ENCODE results near the gene SLC15A4. TPM values are rescaled to one million over a fixed set of nuclear protein-coding genes. Genes with fewer than 3 reads are reported as not detected.
"Not testable (repeated sequence)": the region's sequence is repeated elsewhere in the genome, so short reads cannot be mapped to it uniquely, and the experiment has no call there.

SLC15A4 gene
- total and polyA plus RNA-seq, 9 donors: 18.1 to 33.2 (median 22.6) TPM

DNA sequence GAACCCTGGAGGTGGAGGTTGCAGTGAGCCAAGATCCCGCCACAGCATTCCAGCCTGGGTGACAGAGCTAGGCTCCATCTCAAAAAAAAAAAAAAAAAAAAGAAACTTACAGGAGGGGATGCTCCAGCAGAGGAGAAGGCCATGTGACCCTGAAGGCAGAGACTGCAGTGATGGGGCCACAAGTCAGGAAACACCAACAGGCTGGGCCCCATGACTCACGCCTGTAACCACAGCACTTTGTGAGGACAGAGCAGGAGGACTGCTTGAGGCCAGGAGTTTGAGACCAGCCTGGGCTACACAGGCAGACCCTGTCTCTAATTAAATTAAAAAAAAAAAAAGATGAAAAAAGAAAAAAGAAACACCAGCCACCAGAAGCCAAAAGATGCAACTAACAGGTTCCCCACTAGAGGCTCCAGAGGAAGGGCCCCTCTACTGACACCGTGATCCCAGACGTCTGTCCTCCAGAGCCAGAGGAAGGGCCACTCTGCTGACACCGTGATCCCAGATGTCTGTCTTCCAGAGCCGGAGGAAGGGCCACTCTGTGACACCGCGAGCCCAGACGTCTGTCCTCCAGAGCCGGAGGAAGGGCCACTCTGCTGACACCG lies 20.4 kb upstream of the SLC15A4 start:
- H3K4me3 ChIP-seq: no peak overlapping the region
- no peak overlapping the region for H3K27ac ChIP-seq
- no peak for DNase-seq
- no peak for TF ChIP-seq POLR2A (IDR thresholded peaks at IDR 0.05)
- intact Hi-C loops (cut with DNase I): no loop called here
- H3K4me1 ChIP-seq (ENCODE audit: insufficient read depth): no peaks in the 10 kb centered on the region
- WGBS, 3 donors: 66 to 70% (median 67%) methylated on average over 11 of the region's 11 CpGs
- no peaks in the 10 kb centered on the region for H3K27me3 ChIP-seq
- no peaks in the 10 kb centered on the region for H3K9me3 ChIP-seq
- no peaks in the 10 kb centered on the region for H3K36me3 ChIP-seq

DNA sequence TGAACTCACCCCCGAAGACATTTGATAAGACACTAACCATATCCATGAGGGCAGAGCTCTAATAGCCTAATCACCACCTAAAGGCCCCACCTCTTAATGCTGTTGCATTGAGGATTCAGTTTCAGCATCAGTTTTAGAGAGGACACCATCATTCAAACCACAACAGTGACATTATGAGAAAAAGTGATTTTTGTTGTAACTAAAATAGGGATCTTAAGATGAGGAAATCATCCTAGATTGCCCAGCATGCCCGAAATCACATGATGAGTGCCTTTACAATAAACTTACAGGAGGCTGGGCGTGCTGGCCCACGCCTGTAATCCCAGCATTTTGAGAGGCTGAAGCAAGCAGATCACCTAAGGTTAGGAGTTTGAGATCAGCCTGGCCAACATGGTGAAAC lies 19.8 kb upstream of the SLC15A4 start:
- Histone ChIP-seq H3K27me3 (no peaks in the 10 kb centered on the region), H3K27ac (no peak overlapping the region), H3K4me1 (ENCODE audit: insufficient read depth) (no peaks in the 10 kb centered on the region), H3K4me3 (no peak overlapping the region), H3K36me3 (no peaks in the 10 kb centered on the region), H3K9me3 (no peaks in the 10 kb centered on the region)
- intact Hi-C loops (cut with DNase I): no loop called here
- DNase-seq: no peak
- WGBS, 3 donors: 81 to 87% (median 82%) methylated on average over 4 of the region's 4 CpGs
- TF ChIP-seq POLR2A (IDR thresholded peaks at IDR 0.05): no peak
- TF ChIP-seq, protein P1, sequence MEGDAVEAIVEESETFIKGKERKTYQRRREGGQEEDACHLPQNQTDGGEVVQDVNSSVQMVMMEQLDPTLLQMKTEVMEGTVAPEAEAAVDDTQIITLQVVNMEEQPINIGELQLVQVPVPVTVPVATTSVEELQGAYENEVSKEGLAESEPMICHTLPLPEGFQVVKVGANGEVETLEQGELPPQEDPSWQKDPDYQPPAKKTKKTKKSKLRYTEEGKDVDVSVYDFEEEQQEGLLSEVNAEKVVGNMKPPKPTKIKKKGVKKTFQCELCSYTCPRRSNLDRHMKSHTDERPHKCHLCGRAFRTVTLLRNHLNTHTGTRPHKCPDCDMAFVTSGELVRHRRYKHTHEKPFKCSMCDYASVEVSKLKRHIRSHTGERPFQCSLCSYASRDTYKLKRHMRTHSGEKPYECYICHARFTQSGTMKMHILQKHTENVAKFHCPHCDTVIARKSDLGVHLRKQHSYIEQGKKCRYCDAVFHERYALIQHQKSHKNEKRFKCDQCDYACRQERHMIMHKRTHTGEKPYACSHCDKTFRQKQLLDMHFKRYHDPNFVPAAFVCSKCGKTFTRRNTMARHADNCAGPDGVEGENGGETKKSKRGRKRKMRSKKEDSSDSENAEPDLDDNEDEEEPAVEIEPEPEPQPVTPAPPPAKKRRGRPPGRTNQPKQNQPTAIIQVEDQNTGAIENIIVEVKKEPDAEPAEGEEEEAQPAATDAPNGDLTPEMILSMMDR (IDR thresholded peaks at IDR 0.05): no peak
- no peak for TF ChIP-seq EP300 (IDR thresholded peaks at IDR 0.05)

DNA sequence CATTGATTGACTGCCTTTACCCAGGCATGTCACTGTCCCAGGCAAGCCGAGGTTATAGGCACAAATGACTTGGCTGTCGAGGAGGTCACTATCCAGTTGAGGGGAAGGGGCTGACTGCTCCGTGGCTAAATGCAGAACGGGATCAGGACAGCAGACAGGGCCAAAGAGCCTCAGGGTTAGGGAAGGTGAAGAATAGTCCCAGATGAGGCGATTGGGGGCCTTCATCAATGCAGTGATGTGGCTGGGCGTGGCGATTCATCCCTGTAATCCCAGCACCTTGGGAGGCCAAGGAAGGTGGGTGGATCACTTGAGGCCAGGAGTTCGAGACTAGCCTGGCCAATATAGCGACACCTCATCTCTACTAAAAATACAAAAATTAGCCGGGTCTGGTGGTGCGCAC lies 18.8 kb upstream of the SLC15A4 start:
- Histone ChIP-seq H3K4me1 (ENCODE audit: insufficient read depth) (no peaks in the 10 kb centered on the region), H3K9me3 (no peaks in the 10 kb centered on the region), H3K27ac (no peak overlapping the region), H3K36me3 (no peaks in the 10 kb centered on the region), H3K4me3 (no peak overlapping the region), H3K27me3 (no peaks in the 10 kb centered on the region)
- no peak for DNase-seq
- WGBS, 3 donors: 88 to 91% (median 90%) methylated on average over 11 of the region's 11 CpGs
- intact Hi-C loops (cut with DNase I): no loop called here
- TF ChIP-seq POLR2A (IDR thresholded peaks at IDR 0.05) (no peak), EP300 (IDR thresholded peaks at IDR 0.05) (no peak)
- TF ChIP-seq, protein P1 (IDR thresholded peaks at IDR 0.05): no peak

- intact Hi-C loops (cut with DNase I): no loop called here
- H3K4me3 ChIP-seq: no peak overlapping the region
- WGBS, 3 donors: 62 to 68% (median 66%) methylated on average over 8 of the region's 8 CpGs
- H3K27ac ChIP-seq: no peak overlapping the region
- TF ChIP-seq POLR2A (IDR thresholded peaks at IDR 0.05) (no peak), EP300 (IDR thresholded peaks at IDR 0.05) (no peak)
- TF ChIP-seq, protein P1 (IDR thresholded peaks at IDR 0.05): no peak
- no peaks in the 10 kb centered on the region for H3K9me3 ChIP-seq
- H3K36me3 ChIP-seq: no peaks in the 10 kb centered on the region
- no peak for DNase-seq
- no peaks in the 10 kb centered on the region for H3K4me1 ChIP-seq (ENCODE audit: insufficient read depth)
- H3K27me3 ChIP-seq: no peaks in the 10 kb centered on the region
These were observed 17.2 kb upstream of the SLC15A4 start for GRCh38 chr12:128840862-128841468.

DNA sequence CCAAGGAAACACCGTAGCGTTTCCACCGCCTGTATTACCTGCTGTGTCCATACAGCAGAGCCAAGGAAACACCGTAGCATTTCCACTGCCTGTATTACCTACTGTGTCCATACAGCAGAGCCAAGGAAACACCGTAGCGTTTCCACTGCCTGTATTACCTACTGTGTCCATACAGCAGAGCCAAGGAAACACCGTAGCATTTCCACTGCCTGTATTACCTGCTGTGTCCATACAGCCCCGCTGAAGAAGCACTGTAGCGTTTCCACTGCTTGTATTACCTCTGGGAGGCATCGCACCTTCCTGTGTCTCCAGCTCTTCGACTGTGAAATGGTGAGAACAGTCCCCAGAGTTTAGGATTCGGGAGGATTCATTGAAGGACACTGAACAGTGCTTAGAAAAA lies 16.1 kb upstream of the SLC15A4 start:
- H3K4me3 ChIP-seq; intact Hi-C loops (cut with DNase I); H3K27me3 ChIP-seq; H3K36me3 ChIP-seq; H3K9me3 ChIP-seq; H3K4me1 ChIP-seq (ENCODE audit: insufficient read depth); H3K27ac ChIP-seq; DNase-seq: not testable (repeated sequence)
- WGBS, 3 donors: 74 to 81% (median 75%) methylated on average over 12 of the region's 12 CpGs
